HG02981 (cell line): ENCODE measurements around the gene PAPPA.

Experiments used
- ATAC-seq: cut with Tn5 transposase; IDR thresholded peaks from one replicate; pipeline ENCODE4 v1.9.1; 2021; ENCODE audit warnings: mild to moderate bottlenecking, moderate library complexity; ENCODE audit not compliant: unreplicated experiment

PAPPA gene

GRCh38 chr9:116152390-116152789, 1.2 kb upstream of the PAPPA start:
- ATAC-seq: no peak

GRCh38 chr9:116152941-116153764, 438 bp upstream of the PAPPA start:
- no peak for ATAC-seq

- no peak for ATAC-seq
Measured at GRCh38 chr9:116154334-116154975, 864 bp downstream of the PAPPA start.

- ATAC-seq: no peak
Measured at GRCh38 chr9:116154976-116155697, 1.5 kb downstream of the PAPPA start.

- ATAC-seq: no peak
Measured at GRCh38 chr9:116155698-116156039, 2.1 kb downstream of the PAPPA start.

- no peak for ATAC-seq
Measured at GRCh38 chr9:116156621-116157314, 3.2 kb downstream of the PAPPA start.

- ATAC-seq: no peak
Measured at GRCh38 chr9:116157436-116158138, 4.0 kb downstream of the PAPPA start.

- no peak for ATAC-seq
Measured at GRCh38 chr9:116160676-116161571, 7.3 kb downstream of the PAPPA start.

- no peak for ATAC-seq
Measured at GRCh38 chr9:116162241-116162781, 8.7 kb downstream of the PAPPA start.

GRCh38 chr9:116163293-116164055, 9.9 kb downstream of the PAPPA start:
- ATAC-seq: no peak

GRCh38 chr9:116165912-116166311, 12.3 kb downstream of the PAPPA start:
- no peak for ATAC-seq

GRCh38 chr9:116166713-116167112, 13.1 kb downstream of the PAPPA start:
- no peak for ATAC-seq

GRCh38 chr9:116168231-116168630, 14.6 kb downstream of the PAPPA start:
- ATAC-seq: no peak

- ATAC-seq: no peak
Measured at GRCh38 chr9:116172216-116172615, 18.6 kb downstream of the PAPPA start.

GRCh38 chr9:116174347-116174746, 20.8 kb downstream of the PAPPA start:
- ATAC-seq: no peak

- no peak for ATAC-seq
Measured at GRCh38 chr9:116175614-116176013, 22.0 kb downstream of the PAPPA start.

GRCh38 chr9:116178481-116179211, 25.1 kb downstream of the PAPPA start:
- ATAC-seq: no peak

- ATAC-seq: no peak
Measured at GRCh38 chr9:116179568-116179967, 26.0 kb downstream of the PAPPA start.
